ENCODE data around the gene DPP7. TPM values are rescaled to one million over a fixed set of nuclear protein-coding genes. Genes with fewer than 3 reads are reported as not detected.

Gene DPP7
- total RNA-seq, 1 experiment from 2014 or later, result 139 TPM

GRCh38 chr9:137065336-137065967, 49.1 kb downstream of the DPP7 start:
- Mint-ChIP-seq H3K27me3 (ENCODE audit: insufficient read depth, unreplicated experiment) (no peaks in the 10 kb centered on the region), H3K4me1 (ENCODE audit: insufficient read depth, unreplicated experiment) (peaks cover 17% of the 10 kb centered on the region), H3K4me3 (ENCODE audit: unreplicated experiment) (no peak overlapping the region), H3K27ac (ENCODE audit: low read depth, unreplicated experiment) (no peak overlapping the region), H3K9me3 (ENCODE audit: unreplicated experiment) (no peaks in the 10 kb centered on the region), H3K36me3 (ENCODE audit: insufficient read depth, unreplicated experiment) (no peaks in the 10 kb centered on the region)
- BruUV-seq (replicated peaks), result no TSS peak
- no peak for DNase-seq (ENCODE audit: unreplicated experiment)
- ChIA-PET CTCF (interaction anchor here (0.5 to 10.9 kb wide), 10 partner anchors 10 to 271 kb away, joined by 3 to 170 read pairs (median 14); partner anchors contain the start of genes ABCA2, FUT7, MAN1B1 and NPDC1), POLR2A (interaction anchor here (1.7 kb wide), 1 partner anchor 21 kb away, joined by 13 read pairs; the partner anchor contains the start of gene MAN1B1)
- TF ChIP-seq CTCF (IDR thresholded peaks at IDR 0.05; ENCODE audit: unreplicated experiment), result no peak
- intact Hi-C loops (cut with micrococcal nuclease), result no loop called here

GRCh38 chr9:137064880-137065164, 49.7 kb downstream of the DPP7 start:
- CTCF ChIA-PET, result interaction anchor here (0.5 to 10.9 kb wide), 13 partner anchors 8 to 664 kb away, joined by 3 to 170 read pairs (median 6); partner anchors contain the start of genes ABCA2, FUT7, MAN1B1 and NPDC1
- intact Hi-C loops (cut with micrococcal nuclease), result loop anchor here (1.0 kb wide), 1 partner anchor 19 kb away; the partner anchor contains the start of gene NPDC1

GRCh38 chr9:137064027-137064879, 50.3 kb downstream of the DPP7 start:
- BruUV-seq (replicated peaks), result no TSS peak
- Mint-ChIP-seq H3K36me3 (ENCODE audit: insufficient read depth, unreplicated experiment) (no peaks in the 10 kb centered on the region), H3K27ac (ENCODE audit: low read depth, unreplicated experiment) (no peak overlapping the region), H3K4me1 (ENCODE audit: insufficient read depth, unreplicated experiment) (peaks cover 17% of the 10 kb centered on the region), H3K4me3 (ENCODE audit: unreplicated experiment) (no peak overlapping the region), H3K27me3 (ENCODE audit: insufficient read depth, unreplicated experiment) (no peaks in the 10 kb centered on the region), H3K9me3 (ENCODE audit: unreplicated experiment) (no peaks in the 10 kb centered on the region)
- intact Hi-C loops (cut with micrococcal nuclease), result loop anchor here (1.0 kb wide), 1 partner anchor 18 kb away; the partner anchor contains the start of gene NPDC1
- peak; percentile 96 for TF ChIP-seq CTCF (IDR thresholded peaks at IDR 0.05; ENCODE audit: unreplicated experiment)
- POLR2A ChIA-PET, result interaction anchor here (1.0 to 2.3 kb wide), 3 partner anchors 18 to 22 kb away, joined by 3 to 13 read pairs (median 12); partner anchors contain the start of genes MAN1B1 and NPDC1
- peak; percentile 68 for DNase-seq (ENCODE audit: unreplicated experiment)
- CTCF ChIA-PET, result interaction anchor here (0.5 to 10.9 kb wide), 15 partner anchors 8 to 664 kb away, joined by 3 to 170 read pairs (median 4); partner anchors contain the start of genes ABCA2, CLIC3, FUT7 and MAN1B1

More at GRCh38 chr9:137064880-137065164, 49.7 kb downstream of the DPP7 start:
- DNase-seq (ENCODE audit: unreplicated experiment), result no peak
- H3K27ac Mint-ChIP-seq (ENCODE audit: low read depth, unreplicated experiment), result no peak overlapping the region
- H3K4me1 Mint-ChIP-seq (ENCODE audit: insufficient read depth, unreplicated experiment), result peaks cover 17% of the 10 kb centered on the region
- no peaks in the 10 kb centered on the region for H3K36me3 Mint-ChIP-seq (ENCODE audit: insufficient read depth, unreplicated experiment)
- no peaks in the 10 kb centered on the region for H3K27me3 Mint-ChIP-seq (ENCODE audit: insufficient read depth, unreplicated experiment)
- no peak for TF ChIP-seq CTCF (IDR thresholded peaks at IDR 0.05; ENCODE audit: unreplicated experiment)
- H3K9me3 Mint-ChIP-seq (ENCODE audit: unreplicated experiment), result no peaks in the 10 kb centered on the region
- H3K4me3 Mint-ChIP-seq (ENCODE audit: unreplicated experiment), result no peak overlapping the region
- BruUV-seq (replicated peaks), result no TSS peak
- POLR2A ChIA-PET, result interaction anchor here (1.7 to 2.3 kb wide), 2 partner anchors 18 to 22 kb away, joined by 12 to 13 read pairs; partner anchors contain the start of genes MAN1B1 and NPDC1

Measured in MCF 10A (cell line).